Hematopoietic multipotent progenitor cell treated with erythropoietin and hydrocortisone succinate and interleukin-3 and kit ligand, for 4 days (in vitro differentiated cells): ENCODE measurements around the gene MRGPRD.

Experiments used
- DNase-seq: peaks from one replicate; pipeline ENCODE4 v3.0.0-alpha.2; 2015

Gene MRGPRD

GRCh38 chr11:68980776-68981065, at the start of gene MRGPRD:
Gene MRGPRD, minus strand, starts transcription at chr11:68980986. Its CDS starts 0 bp downstream, at chr11:68980986.
- no peak for DNase-seq

GRCh38 chr11:69030301-69030700, 49.5 kb upstream of the MRGPRD start:
- DNase-seq, result no peak

GRCh38 chr11:69027704-69028372, 47.1 kb upstream of the MRGPRD start:
- DNase-seq, result peak; percentile 56

GRCh38 chr11:69024509-69024908, 43.7 kb upstream of the MRGPRD start:
- DNase-seq, result no peak

GRCh38 chr11:69022260-69022659, 41.5 kb upstream of the MRGPRD start:
- no peak for DNase-seq

- DNase-seq, result no peak
Measured at GRCh38 chr11:69018924-69019323, 38.1 kb upstream of the MRGPRD start.

GRCh38 chr11:69017951-69018350, 37.2 kb upstream of the MRGPRD start:
- no peak for DNase-seq

- no peak for DNase-seq
Measured at GRCh38 chr11:69014898-69015549, 34.2 kb upstream of the MRGPRD start.

GRCh38 chr11:69014084-69014851, 33.5 kb upstream of the MRGPRD start:
- no peak for DNase-seq

GRCh38 chr11:69013009-69013951, 32.5 kb upstream of the MRGPRD start, which contains the start of gene MRGPRF:
Gene MRGPRF, minus strand, starts transcription at chr11:69013246. Its CDS starts 3,345 bp downstream, at chr11:69009901.
- peak; percentile 59 for DNase-seq

- peak; percentile 27 for DNase-seq
Measured at GRCh38 chr11:69012092-69013008, 31.6 kb upstream of the MRGPRD start.

GRCh38 chr11:69011624-69012091, 30.9 kb upstream of the MRGPRD start:
- no peak for DNase-seq

- DNase-seq, result peak; percentile 82
Measured at GRCh38 chr11:69010964-69011623, 30.3 kb upstream of the MRGPRD start.

GRCh38 chr11:69010361-69010891, 29.6 kb upstream of the MRGPRD start:
- DNase-seq, result no peak

GRCh38 chr11:69009441-69010211, 28.8 kb upstream of the MRGPRD start:
- DNase-seq, result no peak

- peak; percentile 48 for DNase-seq
Measured at GRCh38 chr11:69008737-69009440, 28.1 kb upstream of the MRGPRD start.

GRCh38 chr11:69007975-69008381, 27.2 kb upstream of the MRGPRD start:
- no peak for DNase-seq

- no peak for DNase-seq
Measured at GRCh38 chr11:69006816-69007215, 26.0 kb upstream of the MRGPRD start.
